Naive thymus-derived CD4-positive, alpha-beta T cell (primary cell): ENCODE results near the gene NR6A1. TPM values are rescaled to one million over a fixed set of nuclear protein-coding genes. Genes with fewer than 3 reads are reported as not detected.

Experiments used
- ATAC-seq: fragments of 150-1000 bp; cut with Tn5 transposase; 2 replicates; pipeline ENCODE4 v1.10.0; 2021; ENCODE audit warnings: mild to moderate bottlenecking, moderate library complexity
- CTCF ChIA-PET: fragments of 350-600 bp; sonication (Branson Sonifier 250); formaldehyde crosslinking; loops from one replicate; lab custom pipeline; 2021; ENCODE audit warnings: antibody characterized with exemption; lab: Charles Lee
- POLR2A ChIA-PET: fragments of 350-600 bp; sonication (Branson Sonifier 250); formaldehyde crosslinking; loops from one replicate; lab custom pipeline; 2021; ENCODE audit warnings: antibody characterized with exemption, inconsistent platforms; lab: Charles Lee
- DNase-seq, 9 donors: peaks; one replicate each; pipeline versions ENCODE4 v3.0.0 to v3.0.0-alpha.2; 2020 to 2022; ENCODE audit warnings: mixed read lengths in 1 of 9
- H3K27ac ChIP-seq: one replicate; pipeline ENCODE4 v1.7.0; 2013; ENCODE audit warnings: mild to moderate bottlenecking, low read depth, low read length, moderate library complexity
- H3K27me3 ChIP-seq, 2 donors: one replicate each; pipeline ENCODE4 v1.7.0; 2013; ENCODE audit warnings: low read length in 2 of 2, mild to moderate bottlenecking in 2 of 2, moderate library complexity in 2 of 2; ENCODE audit not compliant: control insufficient read depth in 2 of 2, insufficient read depth in 2 of 2
- H3K36me3 ChIP-seq, 3 experiments: 1 replicate in 2 of 3; 2 replicates in 1 of 3; pipeline ENCODE4 v1.7.0; 2013; ENCODE audit warnings: low read length in 3 of 3, mild to moderate bottlenecking in 3 of 3, moderate library complexity in 1 of 3; ENCODE audit not compliant: insufficient read depth in 3 of 3, control insufficient read depth in 2 of 3
- H3K4me1 ChIP-seq, 2 donors: one replicate each; pipeline ENCODE4 v1.7.0; 2013; ENCODE audit warnings: low read length in 2 of 2, mild to moderate bottlenecking in 2 of 2, moderate library complexity in 1 of 2; ENCODE audit not compliant: control insufficient read depth in 2 of 2, insufficient read depth in 2 of 2
- H3K4me3 ChIP-seq: 2 replicates; pipeline ENCODE4 v1.7.0; 2013; ENCODE audit warnings: mild to moderate bottlenecking, low read length
- H3K9me3 ChIP-seq, 3 experiments: 1 replicate in 2 of 3; 2 replicates in 1 of 3; pipeline ENCODE4 v1.7.0; 2013; ENCODE audit warnings: low read length in 3 of 3; ENCODE audit not compliant: control insufficient read depth in 2 of 3
- H3K27ac Mint-ChIP-seq, 9 donors: one replicate each; pipeline ENCODE4 v1.8.0; 2020 to 2022; ENCODE audit warnings: mixed read lengths in 9 of 9, mild to moderate bottlenecking in 8 of 9, moderate library complexity in 5 of 9, inconsistent platforms in 2 of 9
- H3K27me3 Mint-ChIP-seq, 5 donors: one replicate each; pipeline ENCODE4 v1.8.0; 2021 to 2022; ENCODE audit warnings: mixed read lengths in 5 of 5, mild to moderate bottlenecking in 1 of 5
- H3K36me3 Mint-ChIP-seq, 5 donors: one replicate each; pipeline ENCODE4 v1.8.0; 2020 to 2022; ENCODE audit warnings: mixed read lengths in 5 of 5, mild to moderate bottlenecking in 3 of 5, inconsistent platforms in 1 of 5
- H3K4me1 Mint-ChIP-seq, 7 donors: one replicate each; pipeline ENCODE4 v1.8.0; 2020 to 2022; ENCODE audit warnings: mixed read lengths in 7 of 7, mild to moderate bottlenecking in 3 of 7, inconsistent platforms in 1 of 7
- H3K4me3 Mint-ChIP-seq, 10 donors: one replicate each; pipeline ENCODE4 v1.8.0; 2020 to 2022; ENCODE audit warnings: mild to moderate bottlenecking in 10 of 10, mixed read lengths in 10 of 10, moderate library complexity in 6 of 10, inconsistent platforms in 2 of 10
- H3K9me3 Mint-ChIP-seq, 11 donors: one replicate each; pipeline ENCODE4 v1.8.0; 2020 to 2022; ENCODE audit warnings: mixed read lengths in 11 of 11, mild to moderate bottlenecking in 4 of 11, inconsistent platforms in 1 of 11, moderate library complexity in 1 of 11
- intact Hi-C, 2 donors: fragments of 100-400 bp; cut with micrococcal nuclease; formaldehyde crosslinking; loops; one replicate each; pipeline ENCODE4 v1.15.1; 2023
- polyA plus RNA-seq, 2 donors: library from polyadenylated mRNA; unstranded; fragments of 300-500 nt; fragmentation: Illumina TruSeq; gene quantifications; one replicate each; pipeline ENCODE4 v1.2.3, GENCODE V29; 2021
- total RNA-seq, 6 experiments: library from RNA in 5 of 6; stranded (reverse) in 5 of 6; gene quantifications; 1 replicate in 5 of 6; 2 replicates in 1 of 6; pipeline ENCODE4 v1.2.3 and lab custom pipeline; 2021 to 2026

NR6A1 gene
- total and polyA plus RNA-seq, 7 experiments from 2014 or later = 0.21 to 0.78 (median 0.51) TPM; not detected in 4

- H3K4me1 ChIP-seq = no peaks in the 10 kb centered on the region
- H3K4me3 ChIP-seq = no peak overlapping the region
- CTCF ChIA-PET = no interaction called here
- no peak for DNase-seq
- no peaks in the 10 kb centered on the region for H3K9me3 ChIP-seq
- no peaks in the 10 kb centered on the region for H3K36me3 ChIP-seq
- no peaks in the 10 kb centered on the region for H3K27me3 ChIP-seq
- Mint-ChIP-seq H3K36me3 (no peaks in the 10 kb centered on the region), H3K27ac (no peak overlapping the region), H3K4me3 (no peak overlapping the region), H3K9me3 (no peaks in the 10 kb centered on the region), H3K4me1 (no peaks in the 10 kb centered on the region), H3K27me3 (peaks cover 0 to 19% (median 4%) of the 10 kb centered on the region in 5 donors)
- intact Hi-C loops = no loop called here
- POLR2A ChIA-PET = no interaction called here
- ATAC-seq = no peak
- no peak overlapping the region for H3K27ac ChIP-seq
Measured at GRCh38 chr9:124570942-124571666, 200.0 kb downstream of the NR6A1 start.

GRCh38 chr9:124569942-124570341 lies 201.2 kb downstream of the NR6A1 start:
- CTCF ChIA-PET = no interaction called here

GRCh38 chr9:124567362-124567761 lies 203.7 kb downstream of the NR6A1 start:
- no peak overlapping the region for H3K27ac ChIP-seq
- ATAC-seq (no peak), DNase-seq (no peak)
- intact Hi-C loops = no loop called here
- Mint-ChIP-seq H3K36me3 (no peaks in the 10 kb centered on the region), H3K4me1 (no peaks in the 10 kb centered on the region), H3K9me3 (no peaks in the 10 kb centered on the region), H3K4me3 (no peak overlapping the region), H3K27me3 (peaks cover 4 to 29% (median 4%) of the 10 kb centered on the region in 5 donors), H3K27ac (no peak overlapping the region)
- no peak overlapping the region for H3K4me3 ChIP-seq
- H3K4me1 ChIP-seq = no peaks in the 10 kb centered on the region
- ChIA-PET CTCF (interaction anchor here (0.8 kb wide), 1 partner anchor 29 kb away, joined by 3 read pairs; no protein-coding TSS in a partner anchor), POLR2A (interaction anchor here (0.7 kb wide), 1 partner anchor 174 kb away, joined by 3 read pairs; no protein-coding TSS in a partner anchor)
- no peaks in the 10 kb centered on the region for H3K9me3 ChIP-seq
- no peaks in the 10 kb centered on the region for H3K36me3 ChIP-seq
- no peaks in the 10 kb centered on the region for H3K27me3 ChIP-seq

More at GRCh38 chr9:124569942-124570341, 201.2 kb downstream of the NR6A1 start:
- Histone ChIP-seq H3K36me3 (no peaks in the 10 kb centered on the region), H3K4me3 (no peak overlapping the region), H3K27ac (no peak overlapping the region), H3K27me3 (no peaks in the 10 kb centered on the region), H3K4me1 (no peaks in the 10 kb centered on the region), H3K9me3 (no peaks in the 10 kb centered on the region)
- no peaks in the 10 kb centered on the region for H3K36me3 Mint-ChIP-seq
- POLR2A ChIA-PET = no interaction called here
- intact Hi-C loops = no loop called here
- H3K4me3 Mint-ChIP-seq = no peak overlapping the region
- H3K27me3 Mint-ChIP-seq = peaks cover 0 to 24% (median 7%) of the 10 kb centered on the region in 5 donors
- H3K9me3 Mint-ChIP-seq = no peaks in the 10 kb centered on the region
- H3K27ac Mint-ChIP-seq = no peak overlapping the region
- H3K4me1 Mint-ChIP-seq = no peaks in the 10 kb centered on the region
- ATAC-seq (no peak), DNase-seq (no peak)

- no peak for ATAC-seq
- H3K4me1 ChIP-seq = no peaks in the 10 kb centered on the region
- no peak overlapping the region for H3K27ac ChIP-seq
- Mint-ChIP-seq H3K36me3 (no peaks in the 10 kb centered on the region), H3K4me1 (no peaks in the 10 kb centered on the region), H3K27me3 (peaks cover 4 to 27% (median 4%) of the 10 kb centered on the region in 5 donors), H3K4me3 (no peak overlapping the region), H3K27ac (no peak overlapping the region), H3K9me3 (no peaks in the 10 kb centered on the region)
- H3K36me3 ChIP-seq = no peaks in the 10 kb centered on the region
- intact Hi-C loops = no loop called here
- ChIA-PET POLR2A (no interaction called here), CTCF (interaction anchor here (0.8 kb wide), 1 partner anchor 23 kb away, joined by 3 read pairs; no protein-coding TSS in a partner anchor)
- no peak overlapping the region for H3K4me3 ChIP-seq
- no peaks in the 10 kb centered on the region for H3K27me3 ChIP-seq
- no peaks in the 10 kb centered on the region for H3K9me3 ChIP-seq
- no peak for DNase-seq
Measured at GRCh38 chr9:124562328-124562727, 208.8 kb downstream of the NR6A1 start.

DNA sequence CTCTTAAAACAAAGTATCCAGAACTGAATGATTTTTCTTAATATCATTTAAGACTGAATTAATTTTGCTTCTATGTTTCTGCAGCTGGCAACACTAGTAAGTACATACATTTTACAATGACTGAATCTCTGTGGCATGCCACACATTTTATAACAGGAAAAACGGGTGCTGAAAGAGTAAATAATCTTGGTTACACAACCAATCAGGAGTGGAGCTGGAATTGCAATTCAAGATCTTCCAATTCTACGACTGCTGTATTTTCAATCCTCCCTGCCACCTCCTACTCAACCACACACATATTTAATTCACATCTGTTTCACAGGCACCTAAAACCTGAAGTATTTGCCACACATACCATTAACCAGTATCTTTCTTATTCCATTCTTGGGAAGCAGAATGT lies 211.2 kb downstream of the NR6A1 start:
- H3K27me3 Mint-ChIP-seq = peaks cover 0 to 16% (median 4%) of the 10 kb centered on the region in 5 donors
- H3K4me1 ChIP-seq = no peaks in the 10 kb centered on the region
- no peaks in the 10 kb centered on the region for H3K9me3 ChIP-seq
- POLR2A ChIA-PET = no interaction called here
- CTCF ChIA-PET = no interaction called here
- no peaks in the 10 kb centered on the region for H3K27me3 ChIP-seq
- no peaks in the 10 kb centered on the region for H3K36me3 Mint-ChIP-seq
- no peaks in the 10 kb centered on the region for H3K36me3 ChIP-seq
- no peak overlapping the region for H3K4me3 Mint-ChIP-seq
- H3K4me1 Mint-ChIP-seq = peaks cover 0 to 2% (median 0%) of the 10 kb centered on the region in 7 donors
- DNase-seq (no peak), ATAC-seq (no peak)
- H3K9me3 Mint-ChIP-seq = no peaks in the 10 kb centered on the region
- H3K27ac Mint-ChIP-seq = no peak overlapping the region
- intact Hi-C loops = no loop called here
- no peak overlapping the region for H3K27ac ChIP-seq
- no peak overlapping the region for H3K4me3 ChIP-seq

DNA sequence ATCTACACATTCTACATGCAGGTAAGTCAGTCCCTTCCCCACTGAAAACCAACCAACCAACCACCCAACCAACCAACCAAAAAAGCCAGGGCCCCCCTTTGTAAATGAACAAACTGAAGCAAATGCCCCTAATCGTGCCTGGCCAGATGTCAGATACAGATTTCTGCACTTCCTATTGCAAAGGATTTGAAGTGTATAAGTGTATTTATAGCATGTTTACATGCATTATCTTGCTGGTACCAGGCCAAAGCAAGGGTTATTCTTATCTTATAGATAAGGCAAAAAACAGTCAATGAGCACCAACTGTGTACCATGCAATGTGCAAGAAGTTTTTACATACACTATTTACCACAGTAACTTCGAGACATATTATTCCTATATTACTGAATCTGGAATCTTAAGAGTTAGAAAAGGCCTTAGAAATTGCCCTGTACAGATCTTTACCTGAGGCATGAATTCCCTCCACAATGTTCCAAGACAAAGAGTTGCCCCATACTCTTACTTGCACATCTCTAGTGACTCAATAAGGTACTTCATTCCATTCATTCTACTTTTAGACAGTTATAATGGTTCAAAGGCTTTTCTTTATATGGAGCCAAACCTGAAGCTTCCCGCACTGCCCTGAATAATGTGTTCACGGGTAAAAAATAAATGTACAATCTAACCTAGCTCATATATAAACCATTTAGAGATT lies 212.2 kb downstream of the NR6A1 start:
- no peaks in the 10 kb centered on the region for H3K9me3 ChIP-seq
- POLR2A ChIA-PET = no interaction called here
- Mint-ChIP-seq H3K4me1 (peaks cover 0 to 2% (median 0%) of the 10 kb centered on the region in 7 donors), H3K27me3 (peaks cover 0 to 15% (median 4%) of the 10 kb centered on the region in 5 donors), H3K4me3 (no peak overlapping the region), H3K9me3 (no peaks in the 10 kb centered on the region), H3K36me3 (no peaks in the 10 kb centered on the region), H3K27ac (peak overlapping the region in 1 of 9 donors; percentile 54)
- H3K27me3 ChIP-seq = no peaks in the 10 kb centered on the region
- H3K36me3 ChIP-seq = no peaks in the 10 kb centered on the region
- H3K27ac ChIP-seq = no peak overlapping the region
- no peak for ATAC-seq
- no peaks in the 10 kb centered on the region for H3K4me1 ChIP-seq
- no peak overlapping the region for H3K4me3 ChIP-seq
- no peak for DNase-seq
- intact Hi-C loops = no loop called here
- CTCF ChIA-PET = no interaction called here
